Endothelial cell of umbilical vein (primary cell): ENCODE data around the gene KBTBD6. TPM values are rescaled to one million over a fixed set of nuclear protein-coding genes. Genes with fewer than 3 reads are reported as not detected.
A peak's percentile ranks its signal among the peaks of the same experiment; 100 is the strongest.

ENCODE experiments used
- BruUV-seq: library from RNA; stranded (reverse); fragments of 400-500 nt; replicated peaks from 2 replicates; lab custom pipeline; 2021; lab: Mats Ljungman, UMichigan
- CTCF ChIA-PET: fragments of 300-600, 350-600 bp; sonication (Branson Sonifier 250); formaldehyde crosslinking; loops from one replicate; lab custom pipeline; 2021; ENCODE audit warnings: antibody characterized with exemption, inconsistent platforms; lab: Charles Lee
- POLR2A ChIA-PET: fragments of 300-600, 350-600 bp; sonication (Branson Sonifier 250); formaldehyde crosslinking; loops from one replicate; lab custom pipeline; 2021; ENCODE audit warnings: antibody characterized with exemption, inconsistent platforms; lab: Charles Lee
- DNase-seq: peaks from one replicate; pipeline ENCODE4 v3.0.0-alpha.2; 2011; ENCODE audit warnings: low read depth, low spot score
- FAIRE-seq: peaks from 2 replicates; lab custom pipeline; 2011; peaks lifted over from hg19 to GRCh38; lab: Jason Lieb, UNC
- H2AFZ ChIP-seq: 2 replicates; pipeline ENCODE4 v1.6.0; 2012; ENCODE audit warnings: low read depth, low read length, control low read depth, inconsistent platforms
- H3K27ac ChIP-seq: 2 replicates; pipeline ENCODE4 v1.5.1; 2011; ENCODE audit warnings: low read depth, mild to moderate bottlenecking, control low read depth, low read length, moderate library complexity; ENCODE audit not compliant: insufficient read depth
- H3K27me3 ChIP-seq, 2 experiments: 2 replicates each; pipeline versions ENCODE4 v1.6.0 to v1.6.1; 2011; ENCODE audit warnings: low read length in 2 of 2, mixed read lengths in 1 of 2; ENCODE audit not compliant: control insufficient read depth in 2 of 2, insufficient read depth in 2 of 2
- H3K36me3 ChIP-seq, 2 experiments: 2 replicates in 1 of 2; 3 replicates in 1 of 2; pipeline ENCODE4 v1.5.1; 2011; ENCODE audit warnings: low read length in 2 of 2, mild to moderate bottlenecking in 1 of 2, moderate library complexity in 1 of 2; ENCODE audit not compliant: control insufficient read depth in 2 of 2, insufficient read depth in 2 of 2; ENCODE audit errors: extremely low read depth in 1 of 2
- H3K4me1 ChIP-seq: 3 replicates; pipeline ENCODE4 v1.5.1; 2011; ENCODE audit warnings: mild to moderate bottlenecking, low read length; ENCODE audit not compliant: control insufficient read depth, insufficient read depth; ENCODE audit errors: extremely low read depth
- H3K4me2 ChIP-seq: 2 replicates; pipeline ENCODE4 v1.6.1; 2011; ENCODE audit warnings: low read length, control low read depth, mixed read lengths; ENCODE audit not compliant: insufficient read depth
- H3K4me3 ChIP-seq, 3 experiments: fragments of 200-600 bp in 1 of 3; sonication (generic), shearing (Covaris generic) in 1 of 3; replicated peaks in 1 of 3; 2 replicates each; pipeline ENCODE4 v1.5.1; 2011 to 2016; ENCODE audit warnings: control low read depth in 3 of 3, low read length in 3 of 3, mild to moderate bottlenecking in 2 of 3, inconsistent platforms in 1 of 3, low read depth in 1 of 3, moderate library complexity in 1 of 3; ENCODE audit not compliant: insufficient read depth in 1 of 3
- H3K79me2 ChIP-seq: 2 replicates; pipeline ENCODE4 v1.6.0; 2012; ENCODE audit warnings: low read length, inconsistent platforms; ENCODE audit not compliant: control insufficient read depth, insufficient read depth
- H3K9ac ChIP-seq: replicated peaks from 2 replicates; pipeline ENCODE3; 2011; ENCODE audit warnings: low read length, control low read depth; ENCODE audit not compliant: insufficient read depth; ENCODE audit errors: extremely low read depth
- H3K9me1 ChIP-seq: replicated peaks from 3 replicates; pipeline ENCODE4 v1.6.0; 2011; ENCODE audit warnings: mild to moderate bottlenecking, low read length; ENCODE audit not compliant: control insufficient read depth, insufficient read depth; ENCODE audit errors: extremely low read depth
- H3K9me3 ChIP-seq: replicated peaks from 2 replicates; pipeline ENCODE4 v1.5.1; 2012; ENCODE audit warnings: low read length, inconsistent platforms; ENCODE audit not compliant: control insufficient read depth, insufficient read depth
- H4K20me1 ChIP-seq: replicated peaks from 2 replicates; pipeline ENCODE3; 2011; ENCODE audit warnings: mild to moderate bottlenecking, low read length; ENCODE audit not compliant: control insufficient read depth, insufficient read depth; ENCODE audit errors: extremely low read depth
- CTCF ChIP-seq, 2 donors: IDR thresholded peaks; 1 replicate in 1 of 2; 2 replicates in 1 of 2; pipeline ENCODE4 v1.5.1; 2011; ENCODE audit warnings: low read length in 2 of 2, mild to moderate bottlenecking in 2 of 2, moderate library complexity in 2 of 2, control low read depth in 1 of 2, inconsistent platforms in 1 of 2, low read depth in 1 of 2; ENCODE audit not compliant: insufficient read depth in 1 of 2; ENCODE audit errors: extremely low read depth in 1 of 2
- EZH2 ChIP-seq: IDR thresholded peaks from 2 replicates; pipeline ENCODE4 v1.6.1; 2012; ENCODE audit warnings: borderline replicate concordance, low read depth, mild to moderate bottlenecking, moderate library complexity, low read length, inconsistent platforms; ENCODE audit not compliant: severe bottlenecking
- FOS ChIP-seq: IDR thresholded peaks from 2 replicates; pipeline ENCODE4 v1.6.1; 2011; ENCODE audit warnings: mild to moderate bottlenecking, low read length, moderate library complexity, borderline replicate concordance; ENCODE audit not compliant: insufficient read depth
- GATA2 ChIP-seq: IDR thresholded peaks from 2 replicates; pipeline ENCODE4 v1.7.0; 2011; ENCODE audit warnings: low read depth, mild to moderate bottlenecking, moderate library complexity, mixed read lengths, low read length; ENCODE audit not compliant: insufficient read length, insufficient read depth
- JUN ChIP-seq: IDR thresholded peaks from 2 replicates; pipeline ENCODE4 v1.6.1; 2011; ENCODE audit warnings: borderline replicate concordance, low read depth; ENCODE audit not compliant: insufficient read length, insufficient read depth
- MAX ChIP-seq: IDR thresholded peaks from 2 replicates; pipeline ENCODE4 v1.6.1; 2011; ENCODE audit not compliant: insufficient read depth, insufficient read length
- MYC ChIP-seq: IDR thresholded peaks from one replicate; pipeline ENCODE4 v1.6.1; 2011; ENCODE audit warnings: mild to moderate bottlenecking, low read depth, low read length
- POLR2A ChIP-seq: IDR thresholded peaks from 2 replicates; pipeline ENCODE4 v1.6.1; 2012; ENCODE audit warnings: low read depth, mild to moderate bottlenecking, control low read depth, low read length
- POLR2AphosphoS5 ChIP-seq: IDR thresholded peaks from 2 replicates; pipeline ENCODE4 v1.6.1; 2012; ENCODE audit warnings: low read depth, mild to moderate bottlenecking, control low read depth, low read length, moderate library complexity; ENCODE audit not compliant: insufficient read depth
- dilution Hi-C: fragments of 300-500 bp; cut with MboI; formaldehyde crosslinking; loops from one replicate; pipeline ENCODE4 v1.15.0; 2019; ENCODE audit warnings: low sequenced_read_pairs; ENCODE audit not compliant: extremely low pct_ligation_motif_present
- intact Hi-C: fragments of 100-400 bp; cut with micrococcal nuclease; formaldehyde crosslinking; loops from one replicate; pipeline ENCODE4 v1.10.0; 2022
- polyA plus RNA-seq, 4 experiments: library from polyadenylated mRNA; depleted of rRNA in 3 of 4; stranded (reverse) in 3 of 4; unstranded in 1 of 4; fragments of >200 nt; gene quantifications; 2 replicates each; pipeline versions ENCODE4 v1.2.1 to v1.2.3, GENCODE V29; 2011 to 2012; ENCODE audit warnings: missing spikeins in 1 of 4
- total RNA-seq: library from RNA; stranded (reverse); gene quantifications from 2 replicates; pipeline ENCODE4 v1.2.3, GENCODE V29; 2021

KBTBD6 gene
- total and polyA plus RNA-seq, 2 donors (not counting 3 experiments of a cell fraction or from before 2014, with no cell fraction given) = 2.6 to 6.6 TPM

DNA sequence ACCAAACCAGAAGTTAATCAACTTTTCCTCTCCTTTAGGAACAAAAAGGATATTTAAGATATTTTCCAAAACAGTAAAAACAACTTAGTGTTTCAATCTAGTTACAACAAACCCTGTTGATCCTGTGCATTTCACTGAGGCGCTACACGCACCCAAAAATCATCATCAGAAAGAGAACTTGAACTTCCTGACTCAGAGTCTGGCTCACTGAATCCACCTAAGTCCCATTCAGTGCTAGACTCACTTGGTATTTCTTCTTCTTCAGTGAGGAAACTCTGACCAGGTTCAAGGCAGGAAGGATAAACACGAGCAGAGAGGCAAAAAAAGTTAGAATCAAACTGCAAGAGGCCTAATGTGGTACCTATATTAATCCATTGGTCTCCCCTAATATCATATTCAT is 2.2 kb downstream of the KBTBD6 start:
- CTCF ChIA-PET = no interaction called here
- DNase-seq (no peak), FAIRE-seq (no peak)
- Histone ChIP-seq H2AFZ (no peak overlapping the region), H3K9ac (no peak overlapping the region), H3K79me2 (peaks cover 9% of the 10 kb centered on the region), H3K36me3 (no peaks in the 10 kb centered on the region), H3K27ac (no peak overlapping the region), H3K9me1 (no peaks in the 10 kb centered on the region), H3K9me3 (no peaks in the 10 kb centered on the region), H4K20me1 (no peaks in the 10 kb centered on the region), H3K4me2 (peak overlapping the region; percentile 24), H3K4me1 (peaks cover 17% of the 10 kb centered on the region), H3K4me3 (no peak overlapping the region), H3K27me3 (no peaks in the 10 kb centered on the region)
- dilution Hi-C loops = no loop called here
- intact Hi-C loops = loop anchor here (10.0 kb wide), 1 partner anchor 146 kb away; no protein-coding TSS in a partner anchor
- POLR2A ChIA-PET = no interaction called here
- no TSS peak for BruUV-seq
- TF ChIP-seq MAX (no peak), POLR2AphosphoS5 (no peak), MYC (no peak), JUN (no peak), CTCF (IDR thresholded peaks at IDR 0.05; ENCODE audit: extremely low read depth in 1 of 2, insufficient read depth in 1 of 2, low read depth in 1 of 2, low read length in 2 of 2) (no peak), POLR2A (no peak), EZH2 (no peak), FOS (no peak), GATA2 (no peak)
